Measurements from ENCODE around the gene OTOS.

Gene OTOS

GRCh38 chr2:240135706-240136012, 4.8 kb downstream of the OTOS start:
- DNase-seq: no peak

GRCh38 chr2:240134956-240135520, 5.4 kb downstream of the OTOS start:
- no peak for DNase-seq

GRCh38 chr2:240134466-240134865, 6.0 kb downstream of the OTOS start:
- no peak for DNase-seq

GRCh38 chr2:240133401-240133800, 7.1 kb downstream of the OTOS start:
- DNase-seq: no peak

- DNase-seq: no peak
These were observed 7.8 kb downstream of the OTOS start for GRCh38 chr2:240132651-240132980.

GRCh38 chr2:240131941-240132650, 8.4 kb downstream of the OTOS start:
- no peak for DNase-seq

- no peak for DNase-seq
These were observed 9.2 kb downstream of the OTOS start for GRCh38 chr2:240131296-240131695.

GRCh38 chr2:240130393-240131195, 9.9 kb downstream of the OTOS start:
- DNase-seq: no peak

GRCh38 chr2:240129731-240130392, 10.6 kb downstream of the OTOS start:
- DNase-seq: no peak

GRCh38 chr2:240129311-240129710, 11.1 kb downstream of the OTOS start:
- DNase-seq: no peak

- no peak for DNase-seq
These were observed 11.8 kb downstream of the OTOS start for GRCh38 chr2:240128608-240129145.

GRCh38 chr2:240127911-240128607, 12.4 kb downstream of the OTOS start:
- no peak for DNase-seq

GRCh38 chr2:240127191-240127750, 13.2 kb downstream of the OTOS start:
- no peak for DNase-seq

- DNase-seq: no peak
These were observed 13.7 kb downstream of the OTOS start for GRCh38 chr2:240126731-240127130.

- no peak for DNase-seq
These were observed 14.7 kb downstream of the OTOS start for GRCh38 chr2:240125742-240126141.

- no peak for DNase-seq
These were observed 15.8 kb downstream of the OTOS start for GRCh38 chr2:240124651-240125030.

GRCh38 chr2:240123821-240124650, 16.4 kb downstream of the OTOS start:
- no peak for DNase-seq

- DNase-seq: no peak
These were observed 18.8 kb downstream of the OTOS start for GRCh38 chr2:240121675-240122074.

GRCh38 chr2:240121190-240121589, 19.3 kb downstream of the OTOS start:
- no peak for DNase-seq

- no peak for DNase-seq
These were observed 26.2 kb downstream of the OTOS start for GRCh38 chr2:240114233-240114632.

- no peak for DNase-seq
These were observed 27.4 kb downstream of the OTOS start for GRCh38 chr2:240112914-240113690.
